OCI-LY1 (cell line): Measurements from ENCODE around the gene L3MBTL4.

Experiments
- EZH2 ChIP-seq: fragments of 200-600 bp; sonication (generic), shearing (Covaris generic); IDR thresholded peaks from 2 replicates; pipeline ENCODE4 v1.8.0; 2017; ENCODE audit warnings: borderline replicate concordance, mixed run types, mild to moderate bottlenecking, antibody characterized with exemption, low read length, moderate library complexity, mixed read lengths
- TF ChIP-seq, protein P1 (sequence below): fragments of 200-600 bp; sonication (generic), shearing (Covaris generic); IDR thresholded peaks from 2 replicates; pipeline ENCODE4 v1.5.1; 2017; ENCODE audit warnings: mild to moderate bottlenecking, antibody characterized with exemption, low read length, moderate library complexity, mixed read lengths

- TF ChIP-seq, protein P1, sequence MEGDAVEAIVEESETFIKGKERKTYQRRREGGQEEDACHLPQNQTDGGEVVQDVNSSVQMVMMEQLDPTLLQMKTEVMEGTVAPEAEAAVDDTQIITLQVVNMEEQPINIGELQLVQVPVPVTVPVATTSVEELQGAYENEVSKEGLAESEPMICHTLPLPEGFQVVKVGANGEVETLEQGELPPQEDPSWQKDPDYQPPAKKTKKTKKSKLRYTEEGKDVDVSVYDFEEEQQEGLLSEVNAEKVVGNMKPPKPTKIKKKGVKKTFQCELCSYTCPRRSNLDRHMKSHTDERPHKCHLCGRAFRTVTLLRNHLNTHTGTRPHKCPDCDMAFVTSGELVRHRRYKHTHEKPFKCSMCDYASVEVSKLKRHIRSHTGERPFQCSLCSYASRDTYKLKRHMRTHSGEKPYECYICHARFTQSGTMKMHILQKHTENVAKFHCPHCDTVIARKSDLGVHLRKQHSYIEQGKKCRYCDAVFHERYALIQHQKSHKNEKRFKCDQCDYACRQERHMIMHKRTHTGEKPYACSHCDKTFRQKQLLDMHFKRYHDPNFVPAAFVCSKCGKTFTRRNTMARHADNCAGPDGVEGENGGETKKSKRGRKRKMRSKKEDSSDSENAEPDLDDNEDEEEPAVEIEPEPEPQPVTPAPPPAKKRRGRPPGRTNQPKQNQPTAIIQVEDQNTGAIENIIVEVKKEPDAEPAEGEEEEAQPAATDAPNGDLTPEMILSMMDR = no peak
- TF ChIP-seq EZH2 = no peak
Observed at GRCh38 chr18:6434987-6435709, 20.4 kb upstream of the L3MBTL4 start.
